Activated naive CD4-positive, alpha-beta T cell treated with anti-CD3 and anti-CD28 coated beads, Interleukin-2, amount 50 U/mL, for 24 hours (primary cell): ENCODE measurements around the gene ZBTB7C.

Experiments used
- H3K27ac Mint-ChIP-seq: one replicate; pipeline ENCODE4 v1.8.0; 2021; ENCODE audit warnings: mild to moderate bottlenecking, mixed read lengths
- H3K27me3 Mint-ChIP-seq: one replicate; pipeline ENCODE4 v1.8.0; 2021; ENCODE audit warnings: mixed read lengths
- H3K36me3 Mint-ChIP-seq: one replicate; pipeline ENCODE4 v1.8.0; 2021; ENCODE audit warnings: mixed read lengths
- H3K4me1 Mint-ChIP-seq: one replicate; pipeline ENCODE4 v1.8.0; 2021; ENCODE audit warnings: mixed read lengths
- H3K4me3 Mint-ChIP-seq: one replicate; pipeline ENCODE4 v1.8.0; 2021; ENCODE audit warnings: mild to moderate bottlenecking, mixed read lengths
- H3K9me3 Mint-ChIP-seq: one replicate; pipeline ENCODE4 v1.8.0; 2021; ENCODE audit warnings: mixed read lengths

Gene ZBTB7C

DNA sequence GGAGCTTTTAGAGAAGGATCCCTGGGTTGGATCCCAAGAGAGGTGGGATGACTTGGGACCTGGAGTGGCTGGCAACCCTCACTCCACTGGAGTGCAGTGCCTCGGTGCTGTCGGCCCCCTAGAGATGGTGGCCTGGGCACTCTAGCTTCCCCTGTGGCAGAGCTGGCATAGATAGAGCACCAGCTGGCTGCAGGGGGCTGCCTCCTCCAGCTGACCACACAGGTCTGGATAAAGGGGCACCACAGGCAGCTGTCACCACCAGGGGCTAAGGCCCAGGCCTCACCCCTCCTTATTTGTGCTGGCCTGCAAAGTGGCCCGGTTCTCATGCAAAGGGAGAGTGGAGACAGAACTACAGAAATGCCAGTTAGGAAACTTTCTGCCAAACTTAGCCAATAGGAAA lies 74.3 kb downstream of the ZBTB7C start:
- H3K9me3 Mint-ChIP-seq, result no peaks in the 10 kb centered on the region
- no peaks in the 10 kb centered on the region for H3K36me3 Mint-ChIP-seq
- no peak overlapping the region for H3K27ac Mint-ChIP-seq
- H3K4me1 Mint-ChIP-seq, result no peaks in the 10 kb centered on the region
- no peak overlapping the region for H3K4me3 Mint-ChIP-seq
- H3K27me3 Mint-ChIP-seq, result no peaks in the 10 kb centered on the region

DNA sequence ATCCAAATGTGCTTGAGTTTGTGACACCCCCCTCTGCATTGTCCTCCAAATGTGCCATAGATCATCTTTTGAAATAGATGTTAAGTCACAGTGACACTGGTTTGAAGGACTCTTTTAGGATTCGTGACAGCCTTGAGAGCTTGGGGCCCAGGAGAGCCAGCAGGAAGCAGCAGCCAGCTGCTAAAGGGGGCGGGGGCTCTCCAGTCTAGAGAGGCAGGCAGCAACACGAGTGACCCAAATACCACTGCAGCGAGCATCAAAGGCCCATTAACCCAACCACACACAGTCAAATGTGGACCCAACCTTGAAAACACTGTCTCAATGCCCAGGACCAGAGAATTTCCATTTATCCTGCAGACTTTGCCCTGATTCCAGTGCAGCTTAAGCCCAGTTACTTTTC lies 75.6 kb downstream of the ZBTB7C start:
- no peak overlapping the region for H3K27ac Mint-ChIP-seq

DNA sequence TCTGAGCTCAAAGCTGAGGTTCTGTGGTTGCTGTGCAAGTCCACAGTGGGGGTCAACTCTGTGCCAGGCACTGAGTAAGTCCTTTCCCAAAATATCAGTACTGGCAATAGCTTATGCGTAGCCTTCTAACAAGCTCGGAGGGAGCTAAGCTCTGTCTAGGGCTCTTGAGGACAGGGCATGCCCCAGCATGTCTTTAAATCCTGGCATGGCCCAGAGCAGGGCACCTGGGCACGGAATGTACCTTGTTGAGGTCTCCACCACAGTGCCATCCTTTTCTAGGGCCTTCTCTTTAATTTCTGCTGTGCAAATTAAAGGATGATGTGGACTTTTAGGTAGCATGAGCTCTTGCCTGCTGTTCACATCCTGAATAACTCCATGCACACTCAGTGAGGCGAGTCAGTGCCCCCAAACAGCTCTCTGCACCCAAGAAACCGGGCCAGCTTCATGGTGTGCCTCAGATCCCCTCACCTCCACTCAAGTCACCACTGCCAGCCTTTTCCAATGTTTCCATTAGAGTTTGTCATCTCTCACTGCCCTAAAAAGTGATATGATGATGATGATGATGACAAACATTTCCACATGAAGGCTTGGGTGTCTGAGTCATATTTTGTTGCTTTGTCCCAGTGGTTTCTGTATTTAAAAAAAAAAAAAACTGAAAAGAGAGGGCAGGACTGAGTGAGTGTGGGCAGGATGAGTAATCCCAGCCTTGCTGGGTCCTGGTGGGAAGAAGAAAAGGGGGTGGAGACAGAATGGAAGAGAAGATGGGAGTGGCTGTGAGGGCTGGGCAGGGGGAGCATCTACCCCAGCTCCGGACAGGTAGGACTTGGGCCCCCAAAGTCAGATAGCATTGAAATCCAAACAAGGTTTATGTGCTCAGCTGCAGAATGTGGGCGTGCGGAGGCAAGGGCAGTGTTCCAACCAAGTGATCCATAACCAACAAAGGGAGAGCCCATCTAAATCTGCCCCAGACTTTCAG lies 78.9 kb downstream of the ZBTB7C start:
- no peak overlapping the region for H3K27ac Mint-ChIP-seq

More for the DNA sequence above, 75.6 kb downstream of the ZBTB7C start:
- H3K36me3 Mint-ChIP-seq, result no peaks in the 10 kb centered on the region
- no peaks in the 10 kb centered on the region for H3K4me1 Mint-ChIP-seq
- no peak overlapping the region for H3K4me3 Mint-ChIP-seq
- H3K27me3 Mint-ChIP-seq, result no peaks in the 10 kb centered on the region
- no peaks in the 10 kb centered on the region for H3K9me3 Mint-ChIP-seq

DNA sequence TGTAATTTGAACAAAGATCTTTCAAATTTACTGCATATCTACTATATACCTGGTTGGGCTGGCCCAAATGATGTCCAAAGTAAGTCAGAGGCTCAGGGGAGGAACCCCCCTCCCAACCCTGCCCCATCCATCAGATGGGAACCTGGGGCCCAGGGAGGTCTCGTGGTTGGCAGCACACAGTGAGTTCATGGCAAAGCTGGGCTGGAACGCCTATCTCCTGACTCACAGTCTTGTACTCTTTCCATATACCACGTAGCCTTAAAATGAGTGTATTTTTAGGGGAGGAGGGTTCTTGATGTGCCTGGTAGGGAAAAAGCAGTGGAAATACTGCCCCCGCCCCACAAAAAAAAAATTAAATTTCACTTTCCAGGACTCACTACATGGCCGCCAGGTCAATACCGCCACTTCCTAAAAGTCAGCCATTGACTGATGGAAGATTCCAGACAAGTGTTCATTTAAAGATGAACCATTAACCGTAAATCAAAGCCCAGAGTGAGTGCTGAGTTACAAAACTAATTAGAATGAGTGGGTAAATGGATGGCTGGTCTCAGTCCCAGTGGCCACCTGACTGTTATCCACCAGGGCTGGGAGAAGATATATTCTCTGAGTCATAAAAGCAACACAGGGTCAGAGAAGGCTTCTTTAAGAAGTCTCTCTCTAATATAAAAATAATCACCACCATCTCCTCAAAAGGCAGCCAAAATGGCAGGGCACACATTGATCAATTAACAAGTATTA lies 80.5 kb downstream of the ZBTB7C start:
- Mint-ChIP-seq H3K27ac (no peak overlapping the region), H3K27me3 (peaks cover 1% of the 10 kb centered on the region), H3K36me3 (no peaks in the 10 kb centered on the region), H3K4me1 (no peaks in the 10 kb centered on the region), H3K4me3 (no peak overlapping the region), H3K9me3 (no peaks in the 10 kb centered on the region)

More for the DNA sequence above, 78.9 kb downstream of the ZBTB7C start:
- H3K36me3 Mint-ChIP-seq, result no peaks in the 10 kb centered on the region
- H3K9me3 Mint-ChIP-seq, result no peaks in the 10 kb centered on the region
- no peaks in the 10 kb centered on the region for H3K27me3 Mint-ChIP-seq
- no peak overlapping the region for H3K4me3 Mint-ChIP-seq
- no peaks in the 10 kb centered on the region for H3K4me1 Mint-ChIP-seq

DNA sequence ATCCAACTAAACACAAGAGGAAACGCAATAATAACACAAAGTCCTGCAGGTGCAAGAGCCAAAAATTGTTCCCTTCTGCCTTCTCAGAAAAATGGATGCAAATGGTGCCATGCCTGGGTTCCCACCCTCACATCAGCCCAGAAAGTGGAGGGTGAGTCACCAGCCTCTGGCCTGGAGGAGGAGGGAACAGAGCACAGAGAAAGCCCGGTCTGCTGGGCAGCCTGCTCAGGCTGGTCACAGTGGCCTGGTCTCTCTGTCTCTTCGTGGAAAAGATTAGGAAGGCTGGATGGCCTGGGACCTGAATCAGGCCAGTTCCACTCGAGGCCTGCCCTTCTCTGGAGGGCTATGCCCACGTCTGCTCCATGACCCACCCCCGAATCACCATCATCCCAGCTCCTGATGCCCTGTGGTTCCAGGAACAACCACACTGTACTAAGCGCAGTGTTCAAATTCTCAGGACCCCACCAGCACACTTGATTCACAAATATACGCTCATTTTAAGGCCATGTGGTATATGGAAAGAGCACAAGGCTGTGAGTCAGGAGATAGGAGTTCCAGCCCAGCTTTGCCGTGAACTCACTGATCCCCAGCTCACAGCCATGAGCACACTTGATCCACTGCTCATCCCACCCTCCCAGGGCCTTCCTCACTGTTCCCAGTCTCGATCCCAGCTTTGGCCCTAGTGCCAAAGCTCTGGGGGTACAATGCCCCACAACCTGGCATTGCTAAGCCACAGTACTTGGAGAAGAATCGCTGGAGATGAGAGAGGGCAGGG lies 82.1 kb downstream of the ZBTB7C start:
- H3K36me3 Mint-ChIP-seq, result no peaks in the 10 kb centered on the region
- H3K27me3 Mint-ChIP-seq, result peaks cover 1% of the 10 kb centered on the region
- no peak overlapping the region for H3K4me3 Mint-ChIP-seq
- no peaks in the 10 kb centered on the region for H3K4me1 Mint-ChIP-seq
- no peak overlapping the region for H3K27ac Mint-ChIP-seq
- no peaks in the 10 kb centered on the region for H3K9me3 Mint-ChIP-seq

DNA sequence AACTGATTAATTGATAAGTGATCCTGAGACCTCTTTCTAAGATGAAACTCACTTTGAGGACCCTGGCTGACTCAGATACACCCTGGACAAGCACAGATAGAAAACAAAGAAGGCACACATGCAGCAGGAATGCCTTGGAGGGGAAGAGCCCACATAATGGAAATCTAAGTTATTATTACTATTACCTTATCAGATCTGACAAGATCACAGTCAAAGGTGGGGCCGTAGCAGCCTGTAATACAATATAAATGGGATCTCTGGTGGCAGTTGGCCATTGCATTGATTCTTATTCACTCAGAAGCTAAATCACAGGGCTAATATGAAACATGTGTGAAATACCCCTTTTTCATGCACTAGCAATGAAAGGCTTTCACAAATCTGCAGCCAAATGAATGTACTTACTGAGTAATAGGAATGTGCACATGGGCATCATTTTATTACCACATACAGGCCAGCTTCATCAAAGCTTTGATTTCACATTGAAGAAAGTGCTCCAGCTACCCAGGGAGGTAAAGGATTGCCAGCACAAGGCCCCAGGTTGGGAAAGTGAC lies 84.0 kb downstream of the ZBTB7C start:
- Mint-ChIP-seq H3K36me3 (no peaks in the 10 kb centered on the region), H3K27me3 (peaks cover 3% of the 10 kb centered on the region), H3K4me1 (no peaks in the 10 kb centered on the region), H3K4me3 (no peak overlapping the region), H3K27ac (no peak overlapping the region), H3K9me3 (no peaks in the 10 kb centered on the region)

DNA sequence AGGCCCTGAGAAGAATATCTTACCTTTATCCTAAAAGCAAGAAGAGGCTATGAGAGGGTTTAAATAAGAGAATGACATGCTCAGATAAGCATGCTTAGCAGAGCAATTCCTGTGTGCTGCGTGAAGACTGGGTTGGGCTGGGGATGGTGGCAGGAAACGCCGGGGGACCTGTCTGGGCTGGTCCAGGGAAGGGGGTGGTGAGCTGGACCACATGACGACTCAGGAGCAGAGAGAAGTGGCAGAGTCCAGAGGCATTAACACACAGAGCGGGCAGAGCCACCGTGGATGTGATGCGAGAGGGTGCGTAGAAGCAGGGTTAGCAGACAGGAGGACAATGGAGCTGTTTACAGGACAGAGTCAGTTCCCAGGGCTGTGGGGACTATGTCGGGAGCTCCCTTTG lies 84.5 kb downstream of the ZBTB7C start:
- H3K9me3 Mint-ChIP-seq, result no peaks in the 10 kb centered on the region
- peaks cover 7% of the 10 kb centered on the region for H3K27me3 Mint-ChIP-seq
- H3K36me3 Mint-ChIP-seq, result no peaks in the 10 kb centered on the region
- H3K4me3 Mint-ChIP-seq, result no peak overlapping the region
- H3K4me1 Mint-ChIP-seq, result no peaks in the 10 kb centered on the region
- no peak overlapping the region for H3K27ac Mint-ChIP-seq

DNA sequence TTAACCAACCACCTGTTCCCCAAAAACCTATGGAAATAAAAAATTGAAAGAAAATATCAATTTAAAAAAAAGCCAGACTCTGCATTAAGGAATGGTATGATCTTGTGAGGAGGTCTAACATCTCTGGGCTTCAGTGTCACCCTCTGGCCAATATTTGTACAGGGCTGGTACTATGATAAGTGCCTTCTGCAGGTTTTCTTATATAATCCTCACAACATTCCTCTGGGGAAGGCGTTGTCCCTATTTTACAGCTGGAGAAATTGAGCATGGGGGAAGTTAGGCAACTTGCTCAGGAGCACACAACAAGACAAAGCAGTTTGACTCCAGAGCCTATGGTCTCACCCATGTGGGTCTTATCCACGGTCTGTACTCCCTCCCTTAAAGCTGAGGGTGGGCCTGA lies 86.0 kb downstream of the ZBTB7C start:
- Mint-ChIP-seq H3K27me3 (peaks cover 7% of the 10 kb centered on the region), H3K27ac (no peak overlapping the region), H3K4me1 (no peaks in the 10 kb centered on the region)

DNA sequence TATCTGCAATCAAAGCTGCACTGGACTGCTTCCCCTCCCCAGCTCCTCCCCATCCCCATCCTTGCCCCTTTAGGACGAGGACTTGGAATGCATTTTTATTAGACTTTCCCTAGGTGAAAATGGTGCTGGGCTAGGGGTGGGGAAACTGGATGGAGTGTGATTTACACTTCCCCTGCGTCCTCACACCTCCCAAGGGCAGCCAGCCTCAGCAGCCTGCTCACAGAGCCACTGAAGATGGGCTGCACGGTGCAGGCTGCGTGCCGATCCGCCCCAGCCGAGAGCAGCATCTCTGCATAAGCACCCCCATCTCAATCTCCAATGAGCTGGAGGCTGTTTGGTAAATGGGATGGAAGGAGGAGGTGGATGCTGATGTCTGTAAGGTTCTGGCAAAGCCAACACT lies 87.6 kb downstream of the ZBTB7C start:
- Mint-ChIP-seq H3K27me3 (peaks cover 7% of the 10 kb centered on the region), H3K36me3 (no peaks in the 10 kb centered on the region), H3K4me3 (no peak overlapping the region), H3K27ac (no peak overlapping the region), H3K9me3 (no peaks in the 10 kb centered on the region), H3K4me1 (no peaks in the 10 kb centered on the region)

More for the DNA sequence above, 86.0 kb downstream of the ZBTB7C start:
- Mint-ChIP-seq H3K4me3 (no peak overlapping the region), H3K9me3 (no peaks in the 10 kb centered on the region), H3K36me3 (no peaks in the 10 kb centered on the region)

DNA sequence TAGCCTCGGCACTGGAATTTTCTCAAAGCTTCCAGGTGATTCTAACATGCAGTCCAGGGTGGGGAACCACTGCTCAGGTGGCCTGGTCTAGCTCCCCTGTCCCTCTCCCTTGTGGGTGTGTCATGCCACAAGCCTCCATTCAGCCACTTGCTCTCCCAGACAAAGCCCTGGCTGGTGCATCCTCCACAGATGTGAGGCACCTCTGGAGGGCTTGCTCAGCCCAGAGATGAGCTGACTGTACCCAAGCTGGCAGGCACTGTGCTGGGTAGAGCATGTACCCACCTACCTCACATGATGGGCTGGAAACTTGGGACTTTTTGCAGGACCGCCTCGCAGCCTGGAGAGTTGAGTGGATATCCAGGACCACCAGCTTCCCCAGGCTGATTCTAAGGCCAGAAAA lies 88.1 kb downstream of the ZBTB7C start:
- Mint-ChIP-seq H3K9me3 (no peaks in the 10 kb centered on the region), H3K4me3 (no peak overlapping the region), H3K36me3 (no peaks in the 10 kb centered on the region), H3K27me3 (peaks cover 7% of the 10 kb centered on the region), H3K27ac (no peak overlapping the region), H3K4me1 (no peaks in the 10 kb centered on the region)

DNA sequence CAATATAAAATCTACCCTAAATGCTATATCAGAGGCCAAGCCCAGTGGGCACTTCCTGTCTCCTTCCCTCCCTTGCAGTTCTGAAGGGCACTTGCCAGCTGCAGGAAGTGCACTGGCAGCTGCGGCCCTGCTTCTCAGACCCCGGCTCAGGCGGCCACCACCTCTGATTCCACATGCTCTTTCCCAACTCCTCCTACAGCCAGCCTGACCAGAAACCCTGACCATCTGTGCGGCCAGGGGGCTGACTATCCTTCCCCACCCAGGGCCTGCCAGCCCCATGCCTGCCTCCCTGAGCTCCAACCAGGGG lies 88.6 kb downstream of the ZBTB7C start:
- Mint-ChIP-seq H3K4me1 (no peaks in the 10 kb centered on the region), H3K36me3 (no peaks in the 10 kb centered on the region), H3K27me3 (peaks cover 7% of the 10 kb centered on the region), H3K9me3 (no peaks in the 10 kb centered on the region), H3K27ac (no peak overlapping the region), H3K4me3 (no peak overlapping the region)

DNA sequence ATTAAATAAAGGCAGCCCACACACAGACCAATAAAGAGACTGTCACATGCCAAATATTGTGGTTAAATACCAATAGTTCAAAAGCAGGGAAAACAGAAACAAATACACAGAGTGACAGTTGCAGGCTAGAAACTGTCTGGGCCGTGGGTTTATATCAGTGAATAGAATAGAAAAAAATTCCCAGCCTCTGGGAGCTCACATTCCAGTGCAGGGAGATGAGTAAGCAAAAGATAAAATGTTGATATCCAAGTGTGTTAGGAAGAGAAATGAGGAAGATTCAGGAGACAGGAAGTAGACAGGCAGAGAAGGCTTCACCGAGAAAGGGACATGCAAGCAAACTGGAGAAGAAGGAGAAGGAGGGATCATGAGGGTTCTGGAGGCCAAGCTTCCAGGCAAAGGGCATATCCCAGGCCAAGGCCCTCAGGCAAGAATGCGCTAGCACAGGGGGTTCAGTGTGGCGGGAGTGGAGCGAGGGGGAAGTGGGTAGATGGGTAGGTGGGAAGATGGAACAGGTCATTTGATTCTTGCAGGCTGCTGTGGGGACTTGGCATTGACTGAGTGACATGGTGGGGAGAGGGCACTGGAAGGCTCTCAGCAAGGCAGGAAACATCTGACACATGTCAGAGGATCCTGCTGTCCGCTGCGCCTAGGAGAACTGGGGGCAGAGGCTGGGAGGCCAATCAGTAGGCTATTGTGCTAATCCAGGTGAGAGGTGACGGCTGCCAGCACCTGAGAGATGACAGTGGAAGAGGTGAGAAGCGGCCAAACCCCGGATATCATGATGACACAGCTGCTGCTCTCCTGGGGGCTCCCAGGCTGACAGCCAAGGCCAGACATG lies 89.2 kb downstream of the ZBTB7C start:
- peaks cover 7% of the 10 kb centered on the region for H3K27me3 Mint-ChIP-seq
- H3K27ac Mint-ChIP-seq, result no peak overlapping the region
- no peak overlapping the region for H3K4me3 Mint-ChIP-seq
- no peaks in the 10 kb centered on the region for H3K4me1 Mint-ChIP-seq
- no peaks in the 10 kb centered on the region for H3K9me3 Mint-ChIP-seq
- H3K36me3 Mint-ChIP-seq, result no peaks in the 10 kb centered on the region

DNA sequence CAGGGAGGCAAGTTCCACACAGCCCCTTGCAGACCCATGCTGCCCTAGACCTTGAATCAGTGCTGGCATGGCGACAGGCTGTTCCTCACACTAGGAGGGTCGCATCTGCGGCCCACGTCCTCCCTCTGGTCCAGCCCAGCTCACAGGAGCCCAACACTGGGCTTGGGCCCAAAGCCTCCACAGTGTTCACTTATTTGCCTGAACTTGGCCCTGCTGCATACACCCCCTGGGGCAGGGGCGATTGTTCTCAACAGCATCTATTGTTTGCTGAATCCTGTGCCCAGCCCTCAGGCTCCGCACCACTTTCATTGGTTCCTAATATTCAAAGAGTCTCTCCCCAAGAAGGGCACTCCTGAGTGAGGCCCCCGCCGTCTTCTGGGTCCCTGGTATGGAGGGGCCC lies 90.7 kb downstream of the ZBTB7C start:
- no peak overlapping the region for H3K27ac Mint-ChIP-seq
- no peaks in the 10 kb centered on the region for H3K4me1 Mint-ChIP-seq
- no peaks in the 10 kb centered on the region for H3K36me3 Mint-ChIP-seq
- no peaks in the 10 kb centered on the region for H3K9me3 Mint-ChIP-seq
- H3K4me3 Mint-ChIP-seq, result no peak overlapping the region
- H3K27me3 Mint-ChIP-seq, result peaks cover 6% of the 10 kb centered on the region

DNA sequence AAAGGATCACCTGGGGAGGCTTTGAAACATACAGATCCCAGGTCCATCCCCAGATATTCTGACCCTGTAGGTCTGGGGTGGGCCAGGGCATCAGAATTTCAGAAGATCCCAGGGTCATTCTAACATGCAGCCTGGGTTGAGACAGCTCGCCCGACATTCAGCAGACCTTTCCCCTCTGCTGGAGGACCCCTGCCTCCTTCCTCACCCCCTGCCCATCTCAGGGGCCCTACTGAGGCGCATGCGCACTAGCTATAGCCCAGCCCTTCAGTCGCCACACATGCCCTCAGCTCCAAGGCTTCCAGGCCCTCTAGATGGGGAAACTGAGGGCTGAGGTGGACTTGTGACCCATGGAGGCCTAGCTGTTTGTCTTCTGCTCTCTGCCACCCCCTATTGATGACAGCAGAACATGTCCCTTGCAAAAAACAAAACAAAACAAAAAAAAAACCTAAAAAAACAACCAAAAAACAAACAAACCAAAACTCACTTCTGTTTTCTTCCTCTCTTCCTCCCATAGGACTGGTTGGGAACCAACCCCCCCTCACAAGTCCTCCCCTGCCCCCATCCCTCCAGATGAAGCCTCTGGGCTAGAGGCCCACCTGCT lies 91.3 kb downstream of the ZBTB7C start:
- H3K27ac Mint-ChIP-seq, result no peak overlapping the region
- no peaks in the 10 kb centered on the region for H3K9me3 Mint-ChIP-seq
- no peak overlapping the region for H3K4me3 Mint-ChIP-seq
- H3K36me3 Mint-ChIP-seq, result no peaks in the 10 kb centered on the region
- no peaks in the 10 kb centered on the region for H3K4me1 Mint-ChIP-seq
- peaks cover 7% of the 10 kb centered on the region for H3K27me3 Mint-ChIP-seq
